GM23338 (cell line): ENCODE results near the gene PIGH. TPM values are rescaled to one million over a fixed set of nuclear protein-coding genes. Genes with fewer than 3 reads are reported as not detected.

ENCODE experiments used
- ATAC-seq: fragments of 200-7000 bp; cut with Tn5 transposase; 3 replicates; pipeline ENCODE4 v1.9.1; 2020
- DNase-seq: peaks from one replicate; pipeline ENCODE4 v3.0.0-alpha.2; 2015; ENCODE audit warnings: low spot score
- H2AFZ ChIP-seq: fragments of 200-600 bp; sonication (generic); 2 replicates; pipeline ENCODE4 v1.8.0; 2016; ENCODE audit warnings: antibody characterized with exemption, mild to moderate bottlenecking, moderate library complexity
- H3F3A ChIP-seq: fragments of 200-600 bp; sonication (generic); replicated peaks from 2 replicates; pipeline ENCODE4 v1.8.0; 2017; ENCODE audit warnings: antibody characterized with exemption, mixed run types, low read depth
- H3K27ac ChIP-seq: fragments of 200-600 bp; sonication (generic); 2 replicates; pipeline ENCODE4 v1.6.1; 2016; ENCODE audit warnings: low read depth
- H3K27me3 ChIP-seq: fragments of 200-600 bp; sonication (generic); 2 replicates; pipeline ENCODE4 v1.8.0; 2016; ENCODE audit warnings: mild to moderate bottlenecking, mixed run types, moderate library complexity; ENCODE audit not compliant: insufficient read depth
- H3K36me3 ChIP-seq: fragments of 200-600 bp; sonication (generic); 2 replicates; pipeline ENCODE4 v1.8.0; 2016; ENCODE audit warnings: mild to moderate bottlenecking; ENCODE audit not compliant: insufficient read depth
- H3K4me1 ChIP-seq: fragments of 200-600 bp; sonication (generic); 2 replicates; pipeline ENCODE4 v1.8.0; 2016; ENCODE audit warnings: mild to moderate bottlenecking, moderate library complexity; ENCODE audit not compliant: insufficient read depth
- H3K4me2 ChIP-seq: fragments of 200-600 bp; sonication (generic); 2 replicates; pipeline ENCODE4 v1.7.1; 2017; ENCODE audit warnings: mixed run types
- H3K4me3 ChIP-seq: fragments of 200-600 bp; sonication (generic); 2 replicates; pipeline ENCODE4 v1.6.1; 2016; ENCODE audit warnings: mixed run types
- H3K79me2 ChIP-seq: fragments of 200-600 bp; sonication (generic); replicated peaks from 2 replicates; pipeline ENCODE4 v1.8.0; 2017; ENCODE audit warnings: mild to moderate bottlenecking; ENCODE audit not compliant: insufficient read depth
- H3K9me2 ChIP-seq: fragments of 200-600 bp; sonication (generic); 2 replicates; pipeline ENCODE4 v1.8.0; 2017; ENCODE audit not compliant: insufficient read depth
- H4K20me1 ChIP-seq: fragments of 200-600 bp; sonication (generic); replicated peaks from 2 replicates; pipeline ENCODE4 v1.8.0; 2017; ENCODE audit warnings: mild to moderate bottlenecking; ENCODE audit not compliant: insufficient read depth
- H3K27ac Mint-ChIP-seq: 2 replicates; pipeline ENCODE4 v1.8.0; 2020; ENCODE audit warnings: inconsistent platforms, mild to moderate bottlenecking, moderate library complexity, mixed read lengths
- H3K27me3 Mint-ChIP-seq: 3 replicates; pipeline ENCODE4 v1.8.0; 2022; ENCODE audit warnings: low read depth, mild to moderate bottlenecking, moderate library complexity, mixed read lengths, inconsistent platforms; ENCODE audit not compliant: insufficient read depth, poor library complexity
- H3K36me3 Mint-ChIP-seq: 3 replicates; pipeline ENCODE4 v1.8.0; 2021; ENCODE audit warnings: low read depth, mild to moderate bottlenecking, inconsistent platforms, moderate library complexity, mixed read lengths
- H3K4me1 Mint-ChIP-seq: 3 replicates; pipeline ENCODE4 v1.8.0; 2020; ENCODE audit warnings: mild to moderate bottlenecking, inconsistent platforms, mixed read lengths
- H3K4me3 Mint-ChIP-seq: 3 replicates; pipeline ENCODE4 v1.8.0; 2021; ENCODE audit warnings: moderate library complexity, mild to moderate bottlenecking, inconsistent platforms, mixed read lengths
- H3K9me3 Mint-ChIP-seq: 3 replicates; pipeline ENCODE4 v1.8.0; 2020; ENCODE audit warnings: moderate library complexity, mild to moderate bottlenecking, inconsistent platforms, mixed read lengths
- CREB1 ChIP-seq: fragments of 250-450 bp; sonication (Bioruptor Pico); IDR thresholded peaks from 2 replicates; pipeline ENCODE4 v1.5.0; 2020; ENCODE audit warnings: low read depth, mild to moderate bottlenecking, moderate library complexity
- CTCF ChIP-seq, 2 experiments: fragments of 200-600 bp in 1 of 2; sonication (generic) in 1 of 2; conservative IDR thresholded peaks; 2 replicates each; pipeline versions ENCODE4 v1.5.1 to v1.6.1; 2016 to 2017; ENCODE audit warnings: antibody characterized with exemption in 2 of 2, low read depth in 2 of 2, mild to moderate bottlenecking in 2 of 2, moderate library complexity in 1 of 2
- ETS1 ChIP-seq: IDR thresholded peaks from 2 replicates; pipeline ENCODE4 v1.6.1; 2016; ENCODE audit warnings: antibody characterized with exemption
- EZH2 ChIP-seq: fragments of 200-600 bp; sonication (generic); IDR thresholded peaks from one replicate; pipeline ENCODE4 v1.8.0; 2017; ENCODE audit warnings: antibody characterized with exemption, mild to moderate bottlenecking, low read depth; ENCODE audit not compliant: unreplicated experiment
- EZH2phosphoT487 ChIP-seq: fragments of 200-600 bp; sonication (generic); IDR thresholded peaks from one replicate; pipeline ENCODE4 v1.8.1; 2018; ENCODE audit warnings: antibody characterized with exemption; ENCODE audit not compliant: unreplicated experiment
- JUNB ChIP-seq: IDR thresholded peaks from one replicate; pipeline ENCODE4 v1.6.1; 2016; ENCODE audit warnings: antibody characterized with exemption; ENCODE audit not compliant: unreplicated experiment
- NANOG ChIP-seq: IDR thresholded peaks from 2 replicates; pipeline ENCODE4 v1.6.1; 2016; ENCODE audit warnings: antibody characterized with exemption, borderline replicate concordance
- POLR2AphosphoS5 ChIP-seq: IDR thresholded peaks from 2 replicates; pipeline ENCODE4 v1.6.1; 2016; ENCODE audit warnings: antibody characterized with exemption, low read depth
- REST ChIP-seq: IDR thresholded peaks from one replicate; pipeline ENCODE4 v1.6.1; 2018; ENCODE audit warnings: antibody characterized with exemption; ENCODE audit not compliant: unreplicated experiment
- STAT1 ChIP-seq: IDR thresholded peaks from one replicate; pipeline ENCODE4 v1.6.1; 2016; ENCODE audit warnings: antibody characterized with exemption; ENCODE audit not compliant: unreplicated experiment
- ZNF114 ChIP-seq: fragments of 250-450 bp; sonication (Bioruptor Pico); IDR thresholded peaks from 2 replicates; pipeline ENCODE4 v1.5.0; 2020; ENCODE audit warnings: mild to moderate bottlenecking, moderate library complexity
- ZNF331 ChIP-seq: fragments of 250-450 bp; sonication (Bioruptor Pico); IDR thresholded peaks from 2 replicates; pipeline ENCODE4 v1.5.0; 2020; ENCODE audit warnings: low read depth, mild to moderate bottlenecking, moderate library complexity
- ZNF462 ChIP-seq: fragments of 250-450 bp; sonication (Bioruptor Pico); IDR thresholded peaks from 2 replicates; pipeline ENCODE4 v1.5.0; 2020; ENCODE audit warnings: mild to moderate bottlenecking, moderate library complexity
- polyA plus RNA-seq: library from polyadenylated mRNA; unstranded; fragments of >200 nt; fragmentation: Nextera tagmentation; extraction: Ambion mirVana; gene quantifications from 2 replicates; pipeline ENCODE4 v1.2.1, GENCODE V29; 2016
- total RNA-seq: library from RNA; depleted of rRNA; stranded (reverse); fragments of >200 nt; shearing (Covaris generic); gene quantifications from 2 replicates; pipeline ENCODE4 v1.2.3, GENCODE V29; 2014

The PIGH gene
- total and polyA plus RNA-seq, 2 experiments from 2014 or later, result 8.7 to 9.3 TPM

GRCh38 chr14:67574156-67574555 lies 25.9 kb downstream of the PIGH start:
- peaks cover 8% of the 10 kb centered on the region for H3K4me1 Mint-ChIP-seq

More at GRCh38 chr14:67574156-67574555, 25.9 kb downstream of the PIGH start:
- H2AFZ ChIP-seq, result no peak overlapping the region
- no peaks in the 10 kb centered on the region for H3K4me1 ChIP-seq
- DNase-seq (no peak), ATAC-seq (no peak)
- H3K4me3 ChIP-seq, result no peak overlapping the region
- Mint-ChIP-seq H3K27me3 (peaks cover 3% of the 10 kb centered on the region), H3K36me3 (peaks cover 25% of the 10 kb centered on the region), H3K27ac (no peak overlapping the region), H3K4me3 (no peak overlapping the region), H3K9me3 (no peaks in the 10 kb centered on the region)
- TF ChIP-seq REST, result no peak
- TF ChIP-seq NANOG, result no peak
- TF ChIP-seq EZH2phosphoT487, result no peak
- no peak for TF ChIP-seq POLR2AphosphoS5
- no peak for TF ChIP-seq ZNF114 (CRISPR knock-in tag)
- TF ChIP-seq ZNF331 (CRISPR knock-in tag), result no peak
- TF ChIP-seq ZNF462 (CRISPR knock-in tag), result no peak
- TF ChIP-seq EZH2, result no peak
- no peak for TF ChIP-seq JUNB
- no peak for TF ChIP-seq ETS1
- no peak for TF ChIP-seq CTCF (conservative IDR thresholded peaks at IDR 0.05; ENCODE audit: low read depth in 2 of 2)
- no peak for TF ChIP-seq STAT1
- TF ChIP-seq CREB1 (CRISPR knock-in tag), result no peak
- H3K27me3 ChIP-seq, result no peaks in the 10 kb centered on the region
- H4K20me1 ChIP-seq, result no peaks in the 10 kb centered on the region; the same call in 1 of the 2 replicates
- H3K27ac ChIP-seq, result no peak overlapping the region
- no peaks in the 10 kb centered on the region for H3F3A ChIP-seq
- H3K36me3 ChIP-seq, result no peaks in the 10 kb centered on the region
- H3K79me2 ChIP-seq, result no peaks in the 10 kb centered on the region
- no peak overlapping the region for H3K4me2 ChIP-seq
- H3K9me2 ChIP-seq, result no peaks in the 10 kb centered on the region
